ENCODE measurements around the gene CTBS.
"Not testable (repeated sequence)": the region's sequence is repeated elsewhere in the genome, so short reads cannot be mapped to it uniquely, and the experiment has no call there.

Gene CTBS

DNA sequence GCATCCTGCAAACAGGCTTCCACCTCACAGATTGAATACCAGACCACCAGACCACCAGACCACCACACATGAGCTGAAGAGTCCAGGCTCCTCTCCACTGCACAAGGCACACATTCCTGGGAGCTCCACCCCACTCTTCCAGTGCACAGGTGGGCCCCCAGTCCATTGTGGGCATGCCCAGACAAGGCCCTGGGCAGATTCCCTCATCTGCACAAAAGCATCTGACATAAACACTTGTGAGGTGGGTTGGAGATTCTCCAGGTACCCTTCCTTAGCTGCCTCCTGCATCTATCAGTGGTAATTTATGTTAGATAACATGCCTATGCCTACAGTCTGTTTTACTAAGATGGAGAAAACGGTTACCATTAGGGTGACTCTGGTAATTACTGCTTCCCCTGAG, 11.6 kb upstream of the CTBS start:
- no peak for DNase-seq (ENCODE audit: low read depth, low spot score)

DNA sequence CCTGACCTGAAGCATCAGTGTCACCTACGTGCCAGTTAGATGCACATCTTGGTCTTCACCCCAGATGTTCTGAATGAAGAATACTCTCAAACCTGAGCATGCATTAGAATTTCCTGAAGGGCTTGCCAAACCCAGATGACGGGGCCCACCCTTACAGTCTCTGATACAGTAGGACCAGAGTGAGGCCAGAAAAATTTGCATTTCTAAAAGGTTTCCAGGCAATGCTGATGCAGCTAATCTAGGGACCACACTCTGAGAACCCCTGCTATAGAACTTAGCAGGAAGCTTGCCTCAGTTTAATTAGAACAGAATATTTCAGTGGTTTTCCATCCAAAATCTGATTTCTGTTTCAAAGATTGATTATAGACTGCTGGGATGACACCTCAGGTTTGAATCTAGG, 9.9 kb upstream of the CTBS start:
- DNase-seq (ENCODE audit: low read depth, low spot score), result no peak

DNA sequence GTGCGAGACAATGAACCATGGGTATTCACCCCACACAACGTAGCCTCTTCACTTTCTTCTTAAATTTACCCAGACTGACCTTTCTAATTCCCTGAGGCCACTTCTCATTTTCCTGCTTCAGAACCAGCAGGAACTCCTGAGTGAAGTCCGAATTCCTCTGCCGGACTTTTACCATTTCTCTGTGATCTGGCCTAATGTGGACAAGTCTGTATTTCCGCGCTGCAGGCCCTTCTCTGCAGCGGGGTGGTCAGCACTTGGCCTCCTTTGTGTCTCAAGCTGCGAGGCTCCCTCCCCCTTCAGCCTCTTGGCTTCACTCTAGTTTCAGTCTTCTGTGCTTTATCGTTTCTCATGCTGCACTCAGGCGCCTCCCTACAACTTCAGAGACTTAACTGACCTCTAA, 9.4 kb upstream of the CTBS start:
- peak; percentile 7 for DNase-seq (ENCODE audit: low read depth, low spot score)

DNA sequence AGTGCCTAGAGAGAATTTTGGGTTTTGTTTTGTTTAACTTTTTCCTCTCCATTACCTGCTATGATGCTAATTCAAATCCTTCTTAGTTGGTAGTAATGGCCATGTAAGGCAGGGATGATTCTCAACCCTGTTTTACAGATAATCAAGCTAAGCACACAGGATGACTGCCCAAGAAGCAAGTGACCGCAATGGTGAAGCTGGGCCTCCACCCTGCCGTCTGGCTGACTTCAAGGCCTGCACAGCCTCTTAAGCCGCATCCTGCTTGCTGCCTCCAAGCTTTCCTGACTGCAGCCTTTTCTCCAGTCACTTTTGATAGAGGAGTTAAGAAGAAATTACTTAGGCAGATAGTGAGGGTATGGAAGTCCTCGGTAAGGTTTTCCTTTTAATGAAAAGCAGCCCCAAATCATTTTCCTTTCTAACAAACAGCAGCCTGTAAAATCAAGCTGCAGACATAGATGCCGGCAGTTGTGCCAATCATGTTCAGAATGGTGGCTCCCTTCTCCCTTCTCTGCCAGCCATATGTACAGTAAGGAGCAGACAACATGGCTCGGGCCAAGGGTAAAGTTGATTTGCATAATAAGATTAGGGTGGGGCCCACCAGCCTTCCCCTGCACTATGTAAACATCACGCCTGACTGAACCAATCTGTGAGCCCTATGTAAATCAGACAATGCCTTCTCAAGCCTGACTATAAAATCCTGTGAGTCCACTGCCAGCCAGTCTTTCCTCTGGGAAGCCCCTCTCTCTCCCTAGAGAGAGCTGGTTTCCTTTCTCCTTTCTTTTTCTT, 8.8 kb upstream of the CTBS start:
- DNase-seq (ENCODE audit: low read depth, low spot score), result peak; percentile 49

DNA sequence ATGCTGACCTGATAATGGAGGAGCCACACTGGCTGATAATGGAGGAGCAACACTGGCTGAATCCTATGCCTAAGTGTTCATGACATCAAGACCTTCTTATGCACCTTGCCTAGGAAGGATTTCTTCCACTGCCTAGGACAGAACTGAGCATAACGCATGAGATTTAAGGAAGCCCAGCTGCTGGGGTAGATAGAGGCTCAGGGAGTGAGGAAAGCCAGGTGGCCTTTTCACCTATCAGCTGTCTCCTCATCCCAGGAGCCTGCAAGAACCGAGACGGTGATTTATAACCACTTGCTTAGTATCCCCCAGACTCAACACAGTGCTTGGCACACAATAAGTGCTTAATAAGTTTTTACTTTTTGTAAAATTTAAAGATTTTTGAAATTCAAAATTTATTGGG, 7.4 kb upstream of the CTBS start:
- DNase-seq (ENCODE audit: low read depth, low spot score), result no peak

DNA sequence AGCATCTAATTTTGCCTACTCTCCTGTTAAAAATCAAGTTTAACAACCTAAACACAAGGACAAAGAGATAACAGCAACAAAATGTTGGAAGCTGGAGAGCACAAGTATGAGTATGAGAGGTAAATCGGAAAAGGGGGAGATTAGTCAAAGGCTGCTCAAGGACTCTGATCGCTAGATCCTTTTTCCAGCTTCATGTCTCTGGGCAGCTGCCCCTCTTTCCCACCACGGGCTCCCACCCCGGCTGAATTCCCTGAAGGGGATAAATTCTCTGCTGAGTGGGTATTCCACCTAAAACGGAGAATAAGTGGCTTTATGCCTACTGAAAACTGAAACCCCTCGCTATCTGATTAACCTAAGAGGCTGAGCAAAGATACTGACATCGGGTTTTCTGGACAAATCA, 696 bp upstream of the CTBS start:
- no peak for DNase-seq (ENCODE audit: low read depth, low spot score)

DNA sequence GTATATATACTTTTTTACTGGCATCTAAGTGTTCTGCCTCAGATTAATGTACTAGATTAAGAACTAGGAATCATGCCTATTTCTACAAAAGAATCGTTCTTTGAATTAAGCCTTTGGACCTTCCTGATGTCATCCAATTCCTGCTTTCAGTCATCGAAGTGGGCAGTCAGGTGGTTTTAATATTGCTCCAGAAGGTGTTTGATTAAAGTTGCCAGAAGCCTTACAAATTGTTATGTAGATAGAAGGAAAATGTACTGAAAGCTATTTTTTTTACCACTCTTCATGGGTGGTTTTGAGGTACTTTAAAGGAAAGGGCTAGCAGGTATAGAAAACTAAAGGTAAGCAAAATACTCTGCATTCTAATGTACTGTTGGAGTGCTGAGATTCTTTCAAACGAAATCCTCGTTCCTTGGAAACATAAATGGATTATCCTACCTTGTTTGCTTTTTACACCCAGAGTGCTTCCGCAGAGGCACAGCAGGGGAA, 716 bp downstream of the CTBS start:
- no peak for DNase-seq (ENCODE audit: low read depth, low spot score)

DNA sequence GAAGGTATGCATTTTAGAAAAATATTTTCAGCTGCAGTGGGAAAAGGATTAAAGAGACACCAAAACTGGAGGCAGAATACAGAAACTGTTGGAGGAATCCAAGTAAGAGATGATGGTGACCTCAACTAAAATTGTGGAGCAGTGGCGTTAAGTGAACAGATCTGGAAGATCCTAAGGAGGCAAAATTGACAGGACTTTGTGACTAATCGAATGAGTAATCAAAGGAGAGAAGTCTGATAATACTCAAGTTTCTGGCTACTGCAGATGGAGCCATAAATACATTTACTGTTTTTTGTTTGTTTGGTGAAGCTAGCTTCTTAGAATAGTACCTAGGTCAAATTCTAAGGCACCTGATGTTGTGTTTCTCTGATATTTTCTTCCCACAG, 3.1 kb downstream of the CTBS start:
- no peak for DNase-seq (ENCODE audit: low read depth, low spot score)

DNA sequence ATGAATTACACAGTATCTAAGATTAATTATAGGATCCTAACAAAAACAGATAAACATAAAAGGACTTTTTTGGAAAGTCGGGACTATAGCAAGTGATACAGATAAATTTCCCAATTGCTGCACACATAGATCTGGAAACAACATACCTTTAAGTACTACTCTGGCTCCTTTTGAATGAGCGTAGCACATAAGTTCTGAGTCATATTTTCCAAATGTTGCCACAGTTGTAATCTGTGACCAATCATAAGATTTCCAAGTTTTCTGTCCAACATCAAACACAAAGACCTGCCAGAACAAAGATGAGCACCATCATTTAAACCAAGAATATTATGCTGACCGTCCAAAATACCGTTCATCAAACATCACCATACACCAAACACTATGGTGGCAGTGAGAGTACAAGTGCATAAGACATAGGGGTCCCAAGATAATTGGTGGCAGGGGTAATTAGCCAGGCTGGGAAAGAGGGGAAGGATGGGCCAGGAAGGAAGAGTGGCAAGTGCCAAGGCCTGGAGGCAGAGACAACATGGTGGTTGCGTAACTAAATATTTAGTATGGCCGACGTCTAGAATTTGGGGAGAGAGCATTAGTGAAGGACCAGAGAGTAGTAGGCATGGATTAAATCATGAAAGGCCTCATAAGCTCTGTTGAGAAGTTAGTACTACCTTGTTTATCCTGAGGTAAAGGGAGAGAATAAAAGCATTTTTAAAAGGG, 3.6 kb downstream of the CTBS start:
- DNase-seq (ENCODE audit: low read depth, low spot score), result no peak

DNA sequence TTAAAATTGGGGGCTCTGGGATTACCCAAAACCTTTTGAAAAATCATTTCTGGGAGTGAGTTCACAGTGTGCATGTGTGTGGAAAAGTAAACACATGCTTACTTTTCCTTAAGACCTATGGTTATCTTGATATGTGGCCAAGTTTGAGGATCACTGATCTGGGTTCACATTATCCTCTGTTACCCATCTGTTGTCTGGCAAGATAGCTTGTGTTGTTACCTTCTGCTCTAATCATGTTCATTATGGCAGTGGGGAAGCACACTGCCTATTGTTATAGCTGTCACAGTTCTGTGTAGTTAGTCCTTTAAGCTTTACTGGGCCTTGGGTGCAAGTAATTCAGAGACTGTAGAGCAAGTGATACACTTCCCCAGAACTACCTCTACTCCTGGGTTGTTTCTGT, 5.0 kb downstream of the CTBS start:
- no peak for DNase-seq (ENCODE audit: low read depth, low spot score)

DNA sequence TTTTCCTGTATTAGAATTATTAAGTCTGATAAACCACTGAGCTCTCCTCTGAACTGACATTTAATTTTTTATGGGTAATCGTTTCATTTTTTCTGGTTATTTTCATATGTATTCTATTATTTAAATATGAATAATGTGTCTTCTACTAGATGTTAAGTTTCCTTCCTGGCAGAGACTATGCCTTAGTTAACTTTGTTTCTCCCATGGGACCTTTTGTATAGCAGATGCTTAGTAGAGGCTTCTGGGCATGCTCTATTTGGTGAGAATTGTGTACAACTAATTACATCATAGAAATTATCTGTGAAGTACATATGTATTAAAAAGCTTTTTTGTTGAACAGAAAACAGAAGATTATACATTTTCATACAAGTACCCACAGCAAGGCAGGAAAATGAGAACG, 23.4 kb downstream of the CTBS start:
- no peak for DNase-seq (ENCODE audit: low read depth, low spot score)

DNA sequence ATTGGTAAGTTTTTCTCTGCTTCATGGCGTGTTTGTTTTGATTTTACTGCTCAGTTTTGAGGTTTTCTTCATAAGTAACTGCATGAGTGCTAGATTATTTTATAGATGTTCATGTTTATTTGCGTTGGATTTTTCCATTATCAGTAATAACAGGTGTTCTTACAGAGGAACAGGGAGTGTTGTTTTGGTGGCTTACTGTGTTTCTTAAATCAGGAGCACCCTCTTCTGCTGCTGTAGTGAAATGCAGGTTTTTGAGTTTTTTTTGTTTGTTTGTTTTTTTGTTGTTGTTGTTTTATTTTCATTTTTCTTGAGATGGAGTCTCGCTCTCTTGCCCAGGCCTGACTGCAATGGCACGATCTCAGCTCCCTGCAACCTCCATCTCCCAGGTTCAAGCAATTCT, 32.6 kb downstream of the CTBS start:
- DNase-seq (ENCODE audit: low read depth, low spot score), result no peak

DNA sequence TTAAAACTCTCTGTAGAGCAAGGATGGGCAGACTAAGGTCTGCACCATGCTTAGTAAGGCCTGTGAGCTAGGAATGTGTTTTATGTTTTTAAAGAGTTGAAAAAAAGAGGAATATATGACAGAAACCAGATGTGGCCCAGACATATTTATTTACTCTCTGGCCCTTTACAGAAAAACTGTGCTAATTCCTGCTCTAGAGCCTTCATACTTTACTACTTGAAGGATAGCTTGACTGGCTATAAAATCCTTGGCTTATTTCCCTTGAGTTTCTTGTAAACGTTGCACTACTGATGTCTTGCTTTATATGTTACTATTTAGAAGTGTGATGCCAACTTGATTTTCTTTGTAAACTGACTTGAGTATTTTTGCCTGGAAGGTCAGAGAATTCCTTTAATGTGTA, 33.5 kb downstream of the CTBS start:
- DNase-seq (ENCODE audit: low read depth, low spot score), result no peak

DNA sequence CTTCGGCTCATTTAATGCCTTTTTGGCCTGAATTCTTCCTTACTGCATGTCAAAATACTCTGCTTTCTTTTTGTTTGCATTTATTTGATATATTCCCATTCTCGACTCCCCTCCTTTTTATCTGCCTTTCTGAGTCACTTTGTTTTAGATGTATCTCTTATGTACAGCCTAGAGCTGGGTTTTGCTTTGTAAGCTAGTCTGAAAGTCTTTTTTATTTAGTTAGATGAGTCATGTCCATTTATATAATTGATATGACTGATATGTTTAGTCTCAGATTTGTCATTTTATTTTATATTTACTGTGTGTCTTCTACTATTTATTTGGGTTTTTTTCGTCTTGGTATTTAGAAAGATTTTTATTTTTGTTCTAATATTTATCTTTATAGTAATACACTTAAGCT, 34.3 kb downstream of the CTBS start:
- DNase-seq (ENCODE audit: low read depth, low spot score), result no peak

DNA sequence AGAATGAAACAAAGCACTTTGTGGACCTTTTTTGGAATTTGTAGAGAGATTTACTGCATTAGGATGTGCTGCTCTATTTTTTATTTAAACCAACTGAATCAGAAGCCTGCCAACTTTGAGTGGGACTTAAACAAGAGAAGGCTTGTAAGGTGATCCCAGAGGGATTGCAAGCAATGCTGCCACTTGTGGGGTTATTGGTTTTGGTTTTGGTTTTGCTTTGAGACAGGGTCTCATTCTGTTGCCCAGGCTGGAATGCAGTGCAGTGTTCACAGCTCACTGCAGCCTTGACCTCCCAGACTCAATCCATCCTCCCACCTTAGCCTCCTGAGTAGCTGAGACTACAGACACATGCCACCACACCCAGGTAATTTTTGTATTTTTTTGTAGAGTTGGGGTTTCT, 35.6 kb downstream of the CTBS start:
- no peak for DNase-seq (ENCODE audit: low read depth, low spot score)

DNA sequence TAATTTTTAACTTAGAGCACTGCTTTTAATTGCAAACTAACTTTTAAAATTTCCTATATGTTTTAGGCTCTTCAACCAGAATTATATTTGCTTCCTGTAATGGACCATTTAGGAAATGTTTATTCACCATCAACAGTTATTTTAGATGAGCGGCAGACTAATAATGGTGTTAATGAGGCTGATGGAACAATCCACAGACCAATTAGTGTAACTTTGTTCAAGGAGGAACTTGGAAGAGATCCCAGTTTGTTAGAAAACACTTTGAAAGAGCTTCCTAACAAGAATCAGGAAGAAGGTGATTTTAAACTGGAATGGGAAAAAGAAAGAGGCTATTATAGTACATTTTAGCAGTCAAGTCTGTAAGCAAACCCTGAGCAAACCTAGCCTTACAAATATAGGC, 48.5 kb downstream of the CTBS start:
- DNase-seq (ENCODE audit: low read depth, low spot score), result no peak

DNA sequence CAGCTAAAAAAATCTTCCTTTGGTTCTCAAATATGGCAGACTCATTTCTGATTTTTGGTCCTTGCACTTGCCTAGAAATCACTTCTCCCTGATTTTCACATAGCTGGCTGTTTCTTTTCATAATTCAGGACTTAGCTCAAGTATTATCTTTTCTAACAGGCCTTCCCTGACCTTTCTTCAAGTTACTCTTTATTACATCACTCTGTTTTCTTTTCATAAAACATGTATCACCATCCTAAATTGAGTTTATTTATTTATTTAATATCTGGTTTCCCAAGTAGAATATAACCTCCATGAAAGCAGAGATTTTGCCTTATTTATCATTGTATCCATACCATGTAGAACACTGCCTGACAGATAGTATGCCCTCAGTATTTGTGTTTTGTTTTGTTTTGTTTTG, 49.6 kb downstream of the CTBS start:
- DNase-seq (ENCODE audit: low read depth, low spot score), result no peak

DNA sequence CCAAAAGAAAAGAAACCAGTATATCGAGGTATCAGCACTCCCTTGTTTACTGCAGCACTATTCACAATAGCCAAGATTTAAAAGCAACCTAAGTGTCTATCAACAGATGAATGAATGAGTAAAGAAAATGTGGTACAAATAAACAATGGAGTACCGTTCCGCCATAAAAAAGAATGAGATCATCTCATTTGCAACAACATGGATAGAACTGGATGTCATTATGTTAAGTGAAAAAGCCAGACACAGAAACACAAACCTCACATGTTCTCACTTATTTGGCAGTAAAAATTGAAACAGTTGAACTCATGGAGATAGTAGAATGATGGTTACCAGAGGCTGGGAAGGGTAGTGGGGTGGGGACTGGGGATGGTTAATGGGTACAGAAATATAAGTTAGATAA, 63.6 kb downstream of the CTBS start:
- no peak for DNase-seq (ENCODE audit: low read depth, low spot score)

DNA sequence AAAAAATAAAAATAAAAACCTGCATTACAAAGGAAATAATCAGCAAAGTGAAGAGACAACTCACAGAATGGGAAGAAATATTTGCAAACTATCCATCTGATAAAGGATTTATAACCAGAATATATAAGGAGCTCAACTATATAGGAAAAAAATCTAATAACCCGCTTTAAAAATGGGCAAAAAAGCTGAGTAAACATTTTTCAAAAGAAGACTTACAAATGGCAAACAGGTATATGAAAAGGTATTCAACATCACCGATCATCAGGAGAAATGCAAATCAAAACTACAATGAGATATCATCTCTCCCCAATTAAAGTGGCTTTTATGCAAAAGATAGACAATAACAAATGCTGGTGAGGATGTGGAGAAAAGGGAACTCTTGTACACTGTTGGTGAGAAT, 64.1 kb downstream of the CTBS start:
- no peak for DNase-seq (ENCODE audit: low read depth, low spot score)

DNA sequence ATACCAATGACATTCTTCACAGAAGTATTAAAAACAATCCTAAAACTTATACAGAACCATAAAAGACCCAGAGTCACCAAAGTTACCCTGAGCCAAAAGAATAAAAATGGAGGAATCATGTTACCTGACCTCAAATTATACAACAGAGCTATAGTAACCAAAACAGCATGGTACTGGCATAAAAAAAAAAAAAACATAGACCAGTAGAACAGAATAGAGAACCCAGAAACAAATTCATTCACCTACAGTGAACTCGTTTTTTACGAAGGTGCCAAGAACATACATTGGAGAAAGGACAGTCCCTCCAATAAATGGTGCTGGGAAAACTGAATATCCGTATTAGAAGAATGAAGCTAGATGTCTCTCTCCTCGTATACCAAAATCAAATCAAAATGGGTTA, 65.2 kb downstream of the CTBS start:
- DNase-seq (ENCODE audit: low read depth, low spot score), result no peak

DNA sequence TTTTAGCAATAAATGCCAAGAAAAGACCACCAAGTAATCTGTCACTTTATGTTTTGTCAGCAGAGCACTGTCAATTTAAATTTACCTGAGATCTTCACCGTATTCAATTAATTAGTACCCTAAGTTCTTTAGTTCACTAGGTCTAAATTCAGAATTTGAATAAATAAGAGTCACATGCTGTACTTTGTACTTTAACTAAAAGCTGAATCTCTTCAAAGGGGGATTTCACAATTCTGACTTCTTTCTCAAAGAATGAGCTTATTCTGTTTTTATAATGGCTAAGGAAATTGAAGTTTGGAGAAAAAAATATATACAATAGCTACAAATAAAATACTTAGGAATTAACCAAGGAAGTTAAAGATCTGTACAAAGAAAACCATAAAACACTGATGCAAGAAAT, 65.7 kb downstream of the CTBS start:
- DNase-seq (ENCODE audit: low read depth, low spot score), result no peak

DNA sequence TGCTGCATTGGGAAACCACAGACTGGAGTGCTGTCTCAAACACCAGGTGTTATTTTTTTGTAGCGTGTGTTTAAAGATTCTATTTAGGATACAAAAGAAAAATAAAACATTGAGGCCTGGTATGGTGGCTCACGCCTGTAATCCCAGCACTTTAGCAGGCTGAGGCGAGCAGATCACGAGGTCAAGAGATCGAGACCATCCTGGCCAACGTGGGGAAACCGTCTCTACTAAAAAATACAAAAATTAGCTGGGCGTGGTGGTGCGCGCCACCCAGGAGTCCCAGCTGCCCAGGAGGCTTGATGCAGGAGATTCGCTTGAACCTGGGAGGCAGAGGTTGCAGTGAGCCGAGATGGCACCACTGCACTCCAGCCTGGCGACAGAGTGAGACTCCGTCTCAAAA, 66.4 kb downstream of the CTBS start:
- not testable (repeated sequence) for DNase-seq (ENCODE audit: low read depth, low spot score)

DNA sequence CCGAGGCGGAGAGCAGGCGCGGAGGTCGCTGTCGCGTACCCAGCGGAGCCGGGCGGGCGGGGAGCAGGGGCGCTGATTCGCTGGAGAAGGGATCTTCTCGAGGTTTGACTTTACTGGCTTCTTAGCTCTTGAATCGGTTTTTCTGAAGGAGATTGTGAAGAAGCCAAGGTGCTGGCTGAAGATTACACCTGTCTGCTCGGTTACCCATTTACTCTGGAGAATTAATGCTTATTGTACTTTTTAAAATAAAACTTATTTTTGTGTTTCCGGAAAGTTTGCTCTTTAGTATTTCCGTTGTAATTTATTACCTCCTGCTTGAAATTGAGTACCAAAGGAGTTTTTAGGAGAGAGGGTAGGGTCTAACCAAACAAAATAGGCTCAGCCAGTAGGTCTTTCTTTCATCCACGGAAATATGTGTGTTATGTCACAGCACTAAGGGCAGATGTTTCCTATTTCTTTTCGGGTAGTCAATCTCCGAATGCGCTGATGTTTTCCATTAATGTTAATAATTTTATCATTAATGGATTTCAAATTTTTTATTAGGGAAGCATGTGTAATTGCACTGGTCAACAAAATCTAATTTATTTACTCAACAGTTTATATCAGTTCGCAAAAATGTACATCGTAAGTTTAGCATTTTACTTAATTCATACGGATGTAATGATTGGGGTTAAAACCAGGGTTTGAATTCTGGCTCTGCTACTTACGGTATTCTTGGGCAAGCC, 67.3 kb downstream of the CTBS start:
- no peak for DNase-seq (ENCODE audit: low read depth, low spot score)

All from ELF-1 (cell line).